ENCODE measurements around the gene TMEM273.

TMEM273 gene

GRCh38 chr10:49165821-49166483, 22.2 kb downstream of the TMEM273 start:
- no peaks in the 10 kb centered on the region for H3K4me1 ChIP-seq (ENCODE audit: control insufficient read depth in 1 of 2, insufficient read depth in 2 of 2, low read length in 2 of 2)
- H3K9me3 ChIP-seq (ENCODE audit: control insufficient read depth in 1 of 2, low read length in 2 of 2): no peaks in the 10 kb centered on the region
- no peak overlapping the region for H3K27ac ChIP-seq (ENCODE audit: low read depth, low read length)
- no peak overlapping the region for H3K9ac ChIP-seq (ENCODE audit: low read depth in 1 of 2, low read length in 2 of 2)
- H3K36me3 ChIP-seq (ENCODE audit: control insufficient read depth in 1 of 2, insufficient read depth in 2 of 2, low read length in 2 of 2): peaks cover 0 to 14% of the 10 kb centered on the region in 2 donors
- H3K4me3 ChIP-seq (ENCODE audit: low read depth in 1 of 2, low read length in 2 of 2): no peak overlapping the region
- H3K27me3 ChIP-seq (ENCODE audit: control insufficient read depth in 1 of 2, insufficient read depth in 2 of 2, low read length in 2 of 2): no peaks in the 10 kb centered on the region

GRCh38 chr10:49165259-49165658, 22.9 kb downstream of the TMEM273 start:
- H3K27me3 ChIP-seq (ENCODE audit: control insufficient read depth in 1 of 2, insufficient read depth in 2 of 2, low read length in 2 of 2): no peaks in the 10 kb centered on the region
- H3K36me3 ChIP-seq (ENCODE audit: control insufficient read depth in 1 of 2, insufficient read depth in 2 of 2, low read length in 2 of 2): peaks cover 0 to 14% of the 10 kb centered on the region in 2 donors

GRCh38 chr10:49164559-49165188, 23.5 kb downstream of the TMEM273 start:
- Histone ChIP-seq H3K9me3 (ENCODE audit: control insufficient read depth in 1 of 2, low read length in 2 of 2) (no peaks in the 10 kb centered on the region), H3K4me1 (ENCODE audit: control insufficient read depth in 1 of 2, insufficient read depth in 2 of 2, low read length in 2 of 2) (no peaks in the 10 kb centered on the region), H3K36me3 (ENCODE audit: control insufficient read depth in 1 of 2, insufficient read depth in 2 of 2, low read length in 2 of 2) (peaks cover 0 to 14% of the 10 kb centered on the region in 2 donors), H3K27ac (ENCODE audit: low read depth, low read length) (no peak overlapping the region), H3K4me3 (ENCODE audit: low read depth in 1 of 2, low read length in 2 of 2) (no peak overlapping the region), H3K27me3 (ENCODE audit: control insufficient read depth in 1 of 2, insufficient read depth in 2 of 2, low read length in 2 of 2) (no peaks in the 10 kb centered on the region), H3K9ac (ENCODE audit: low read depth in 1 of 2, low read length in 2 of 2) (no peak overlapping the region)

More at GRCh38 chr10:49165259-49165658, 22.9 kb downstream of the TMEM273 start:
- H3K9me3 ChIP-seq (ENCODE audit: control insufficient read depth in 1 of 2, low read length in 2 of 2): no peaks in the 10 kb centered on the region
- no peak overlapping the region for H3K27ac ChIP-seq (ENCODE audit: low read depth, low read length)
- no peaks in the 10 kb centered on the region for H3K4me1 ChIP-seq (ENCODE audit: control insufficient read depth in 1 of 2, insufficient read depth in 2 of 2, low read length in 2 of 2)
- H3K9ac ChIP-seq (ENCODE audit: low read depth in 1 of 2, low read length in 2 of 2): no peak overlapping the region
- no peak overlapping the region for H3K4me3 ChIP-seq (ENCODE audit: low read depth in 1 of 2, low read length in 2 of 2)

- Histone ChIP-seq H3K9me3 (ENCODE audit: control insufficient read depth in 1 of 2, low read length in 2 of 2) (no peaks in the 10 kb centered on the region), H3K27me3 (ENCODE audit: control insufficient read depth in 1 of 2, insufficient read depth in 2 of 2, low read length in 2 of 2) (no peaks in the 10 kb centered on the region), H3K4me3 (ENCODE audit: low read depth in 1 of 2, low read length in 2 of 2) (no peak overlapping the region), H3K36me3 (ENCODE audit: control insufficient read depth in 1 of 2, insufficient read depth in 2 of 2, low read length in 2 of 2) (peaks cover 0 to 14% of the 10 kb centered on the region in 2 donors), H3K9ac (ENCODE audit: low read depth in 1 of 2, low read length in 2 of 2) (no peak overlapping the region), H3K27ac (ENCODE audit: low read depth, low read length) (no peak overlapping the region), H3K4me1 (ENCODE audit: control insufficient read depth in 1 of 2, insufficient read depth in 2 of 2, low read length in 2 of 2) (no peaks in the 10 kb centered on the region)
Observed at GRCh38 chr10:49163741-49164140, 24.4 kb downstream of the TMEM273 start.

GRCh38 chr10:49162761-49163310, 25.4 kb downstream of the TMEM273 start:
- peaks cover 0 to 14% of the 10 kb centered on the region in 2 donors for H3K36me3 ChIP-seq (ENCODE audit: control insufficient read depth in 1 of 2, insufficient read depth in 2 of 2, low read length in 2 of 2)
- no peak overlapping the region for H3K9ac ChIP-seq (ENCODE audit: low read depth in 1 of 2, low read length in 2 of 2)
- H3K4me3 ChIP-seq (ENCODE audit: low read depth in 1 of 2, low read length in 2 of 2): no peak overlapping the region
- H3K9me3 ChIP-seq (ENCODE audit: control insufficient read depth in 1 of 2, low read length in 2 of 2): no peaks in the 10 kb centered on the region
- H3K27me3 ChIP-seq (ENCODE audit: control insufficient read depth in 1 of 2, insufficient read depth in 2 of 2, low read length in 2 of 2): no peaks in the 10 kb centered on the region
- no peaks in the 10 kb centered on the region for H3K4me1 ChIP-seq (ENCODE audit: control insufficient read depth in 1 of 2, insufficient read depth in 2 of 2, low read length in 2 of 2)
- H3K27ac ChIP-seq (ENCODE audit: low read depth, low read length): no peak overlapping the region

- Histone ChIP-seq H3K9ac (ENCODE audit: low read depth in 1 of 2, low read length in 2 of 2) (no peak overlapping the region), H3K27ac (ENCODE audit: low read depth, low read length) (no peak overlapping the region), H3K9me3 (ENCODE audit: control insufficient read depth in 1 of 2, low read length in 2 of 2) (no peaks in the 10 kb centered on the region), H3K4me1 (ENCODE audit: control insufficient read depth in 1 of 2, insufficient read depth in 2 of 2, low read length in 2 of 2) (no peaks in the 10 kb centered on the region), H3K36me3 (ENCODE audit: control insufficient read depth in 1 of 2, insufficient read depth in 2 of 2, low read length in 2 of 2) (peaks cover 0 to 9% of the 10 kb centered on the region in 2 donors), H3K4me3 (ENCODE audit: low read depth in 1 of 2, low read length in 2 of 2) (no peak overlapping the region), H3K27me3 (ENCODE audit: control insufficient read depth in 1 of 2, insufficient read depth in 2 of 2, low read length in 2 of 2) (no peaks in the 10 kb centered on the region)
Observed at GRCh38 chr10:49162063-49162462, 26.1 kb downstream of the TMEM273 start.

GRCh38 chr10:49161411-49161997, 26.7 kb downstream of the TMEM273 start:
- Histone ChIP-seq H3K9me3 (ENCODE audit: control insufficient read depth in 1 of 2, low read length in 2 of 2) (no peaks in the 10 kb centered on the region), H3K9ac (ENCODE audit: low read depth in 1 of 2, low read length in 2 of 2) (no peak overlapping the region), H3K36me3 (ENCODE audit: control insufficient read depth in 1 of 2, insufficient read depth in 2 of 2, low read length in 2 of 2) (peaks cover 0 to 7% of the 10 kb centered on the region in 2 donors), H3K4me1 (ENCODE audit: control insufficient read depth in 1 of 2, insufficient read depth in 2 of 2, low read length in 2 of 2) (no peaks in the 10 kb centered on the region), H3K4me3 (ENCODE audit: low read depth in 1 of 2, low read length in 2 of 2) (no peak overlapping the region), H3K27me3 (ENCODE audit: control insufficient read depth in 1 of 2, insufficient read depth in 2 of 2, low read length in 2 of 2) (no peaks in the 10 kb centered on the region), H3K27ac (ENCODE audit: low read depth, low read length) (no peak overlapping the region)

- Histone ChIP-seq H3K4me1 (ENCODE audit: control insufficient read depth in 1 of 2, insufficient read depth in 2 of 2, low read length in 2 of 2) (no peaks in the 10 kb centered on the region), H3K36me3 (ENCODE audit: control insufficient read depth in 1 of 2, insufficient read depth in 2 of 2, low read length in 2 of 2) (peaks cover 0 to 6% of the 10 kb centered on the region in 2 donors), H3K9me3 (ENCODE audit: control insufficient read depth in 1 of 2, low read length in 2 of 2) (no peaks in the 10 kb centered on the region), H3K27me3 (ENCODE audit: control insufficient read depth in 1 of 2, insufficient read depth in 2 of 2, low read length in 2 of 2) (no peaks in the 10 kb centered on the region), H3K4me3 (ENCODE audit: low read depth in 1 of 2, low read length in 2 of 2) (no peak overlapping the region), H3K9ac (ENCODE audit: low read depth in 1 of 2, low read length in 2 of 2) (no peak overlapping the region), H3K27ac (ENCODE audit: low read depth, low read length) (no peak overlapping the region)
Observed at GRCh38 chr10:49160814-49161213, 27.4 kb downstream of the TMEM273 start.

GRCh38 chr10:49160110-49160509, 28.1 kb downstream of the TMEM273 start:
- no peak overlapping the region for H3K27ac ChIP-seq (ENCODE audit: low read depth, low read length)
- H3K27me3 ChIP-seq (ENCODE audit: control insufficient read depth in 1 of 2, insufficient read depth in 2 of 2, low read length in 2 of 2): no peaks in the 10 kb centered on the region
- H3K4me1 ChIP-seq (ENCODE audit: control insufficient read depth in 1 of 2, insufficient read depth in 2 of 2, low read length in 2 of 2): no peaks in the 10 kb centered on the region
- H3K9me3 ChIP-seq (ENCODE audit: control insufficient read depth in 1 of 2, low read length in 2 of 2): no peaks in the 10 kb centered on the region
- peaks cover 0 to 3% of the 10 kb centered on the region in 2 donors for H3K36me3 ChIP-seq (ENCODE audit: control insufficient read depth in 1 of 2, insufficient read depth in 2 of 2, low read length in 2 of 2)
- no peak overlapping the region for H3K4me3 ChIP-seq (ENCODE audit: low read depth in 1 of 2, low read length in 2 of 2)
- no peak overlapping the region for H3K9ac ChIP-seq (ENCODE audit: low read depth in 1 of 2, low read length in 2 of 2)

- Histone ChIP-seq H3K9me3 (ENCODE audit: control insufficient read depth in 1 of 2, low read length in 2 of 2) (no peaks in the 10 kb centered on the region), H3K27ac (ENCODE audit: low read depth, low read length) (no peak overlapping the region), H3K4me1 (ENCODE audit: control insufficient read depth in 1 of 2, insufficient read depth in 2 of 2, low read length in 2 of 2) (no peaks in the 10 kb centered on the region), H3K27me3 (ENCODE audit: control insufficient read depth in 1 of 2, insufficient read depth in 2 of 2, low read length in 2 of 2) (no peaks in the 10 kb centered on the region), H3K4me3 (ENCODE audit: low read depth in 1 of 2, low read length in 2 of 2) (no peak overlapping the region), H3K36me3 (ENCODE audit: control insufficient read depth in 1 of 2, insufficient read depth in 2 of 2, low read length in 2 of 2) (peaks cover 0 to 3% of the 10 kb centered on the region in 2 donors), H3K9ac (ENCODE audit: low read depth in 1 of 2, low read length in 2 of 2) (no peak overlapping the region)
Observed at GRCh38 chr10:49158915-49159314, 29.3 kb downstream of the TMEM273 start.
